Stimulated activated CD4-positive, alpha-beta T cell treated with anti-CD3 and anti-CD28 coated beads, TNF-alpha, amount 100 ng/mL, for 4 hours (primary cell): Measurements from ENCODE around the gene CFAP70.
A peak's percentile ranks its signal among the peaks of the same experiment; 100 is the strongest.

Experiments used
- DNase-seq, 3 experiments: peaks; one replicate each; pipeline ENCODE4 v3.0.0-alpha.2; 2020; ENCODE audit warnings: low read depth in 3 of 3

Gene CFAP70

DNA sequence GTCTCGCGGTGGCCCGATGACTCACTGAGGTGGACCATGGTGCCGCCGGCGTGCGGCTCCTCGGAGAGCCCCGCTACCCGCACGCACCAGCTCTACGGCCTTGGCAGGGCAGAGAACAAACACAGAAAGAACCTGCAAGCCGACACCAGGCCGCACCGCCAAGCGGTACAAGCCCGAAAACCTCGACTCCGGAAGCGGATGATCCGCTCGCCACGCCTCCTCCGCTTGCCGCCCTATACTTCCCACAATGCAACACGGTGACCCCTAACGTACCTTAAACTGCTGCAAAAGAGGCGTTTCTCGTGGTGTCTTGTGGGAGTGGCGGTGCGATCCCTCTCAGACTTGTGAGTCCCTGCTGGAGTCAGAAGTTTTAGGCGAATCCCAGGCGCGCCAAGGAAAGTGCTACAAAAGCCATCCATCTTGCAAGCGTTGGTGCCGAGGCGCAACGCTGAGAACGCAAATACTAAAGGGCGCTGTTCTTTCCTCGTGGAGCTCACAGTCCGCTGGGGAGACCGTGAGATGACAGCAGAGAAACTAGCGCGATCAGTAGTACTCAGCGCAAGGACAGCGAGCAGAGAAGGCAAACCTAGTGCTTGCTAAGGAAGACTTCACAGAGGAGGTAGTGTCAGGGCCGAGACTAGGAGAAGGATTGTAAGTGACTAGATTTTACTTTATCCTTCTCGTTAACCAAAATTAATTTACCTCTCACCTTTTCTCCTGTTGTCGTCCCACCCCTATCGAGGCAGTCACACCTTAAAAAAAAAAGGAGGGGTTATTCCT, 106.0 kb downstream of the CFAP70 start, which contains the start of gene MRPS16:
MRPS16 (minus strand) TSS at position 200 of the 780 bp plus-strand sequence; CDS start at position 38, 162 bp downstream.
- peak; percentile 76 to 86 (median 84) for DNase-seq

DNA sequence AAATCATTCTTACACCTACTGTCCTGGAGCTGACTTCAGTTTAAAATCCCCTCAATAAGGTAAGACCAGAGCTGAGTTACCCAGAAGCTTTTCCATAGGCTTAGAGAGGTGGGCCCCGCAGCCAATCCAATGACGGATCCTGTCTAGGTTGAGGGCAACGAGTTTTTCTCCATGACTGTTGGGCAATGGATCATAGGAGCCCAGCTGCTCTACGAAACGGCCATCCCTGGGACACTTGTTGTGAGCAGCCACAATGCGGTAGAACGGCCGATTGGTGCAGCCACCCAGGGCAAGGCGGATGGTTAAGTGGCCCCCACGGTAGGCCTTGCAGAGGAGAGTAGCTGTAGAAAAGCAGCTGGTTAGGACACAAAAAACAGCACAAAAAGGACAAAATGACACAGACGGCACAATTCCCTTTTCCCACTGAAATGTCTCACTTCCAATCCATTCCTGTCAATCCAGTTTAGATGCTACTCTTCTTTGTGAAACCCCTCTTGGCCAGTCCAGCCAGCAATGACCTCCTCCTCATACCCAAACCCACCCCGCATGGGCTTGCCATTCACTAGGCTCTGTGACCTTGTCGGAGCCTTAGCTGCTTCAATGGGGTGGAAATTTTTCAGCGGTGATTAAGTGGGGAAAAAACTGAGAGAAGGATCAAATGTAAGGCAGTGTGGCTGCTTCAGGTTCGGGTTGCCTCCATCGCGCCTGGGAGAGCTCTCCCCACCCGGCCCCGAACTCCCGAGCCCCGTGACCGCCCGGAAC, 106.8 kb downstream of the CFAP70 start:
- DNase-seq, result no peak

DNA sequence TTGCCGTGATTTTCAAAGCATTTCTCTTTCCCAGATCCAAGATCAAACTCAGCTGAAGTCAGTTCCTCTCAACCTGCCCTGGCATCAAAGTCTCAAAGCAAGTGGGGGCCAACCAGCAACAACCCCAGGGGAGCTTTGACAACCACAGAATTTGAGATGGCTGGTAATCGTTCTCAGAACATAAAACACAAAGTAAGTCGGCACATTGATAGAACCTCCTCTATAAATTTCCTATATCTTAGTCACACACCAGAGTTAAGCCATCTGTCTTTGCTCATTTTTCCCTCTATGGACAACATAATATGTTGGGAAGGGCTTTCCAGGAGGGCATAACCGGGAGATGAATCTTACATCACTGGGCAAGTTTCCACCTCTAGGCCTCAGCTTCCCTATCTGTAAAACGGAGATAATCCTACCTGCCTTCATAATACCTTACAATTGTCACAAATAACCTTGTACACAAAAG, 110.4 kb downstream of the CFAP70 start:
- DNase-seq, result no peak

DNA sequence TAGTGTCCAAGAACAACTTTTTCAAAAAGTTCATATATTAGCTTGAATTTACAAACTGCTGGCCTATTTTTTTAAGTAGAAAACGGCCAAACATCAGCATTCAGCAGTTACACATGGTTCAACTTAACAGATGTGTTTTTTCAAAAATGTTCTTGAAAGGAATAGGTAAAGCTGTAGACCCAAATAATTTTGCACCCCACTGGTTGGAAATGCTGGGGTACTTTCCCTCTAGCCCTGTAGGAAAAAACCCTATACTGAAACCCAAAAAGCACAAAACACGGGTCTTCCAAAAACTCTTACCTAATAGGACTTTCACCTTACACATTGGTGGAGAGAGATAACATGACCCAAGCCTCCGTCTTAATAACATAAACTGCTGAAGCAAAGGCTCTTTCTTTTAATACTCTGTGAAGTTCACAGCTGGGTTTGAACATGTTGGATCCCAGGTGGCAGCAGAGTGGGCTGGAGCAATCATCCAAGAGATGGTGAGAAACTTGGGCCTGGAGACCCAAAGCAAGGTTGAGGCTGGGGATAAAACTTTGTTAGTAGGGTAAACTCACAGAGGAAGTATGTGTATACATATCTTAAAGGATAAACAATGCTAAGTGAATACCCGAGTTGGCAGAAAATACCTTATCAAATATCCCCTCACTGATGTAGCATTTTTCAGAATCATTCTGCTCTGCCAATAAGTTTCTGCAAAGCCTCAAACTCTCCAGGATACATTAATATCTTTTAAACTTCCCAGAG, 111.0 kb downstream of the CFAP70 start:
- DNase-seq, result no peak

DNA sequence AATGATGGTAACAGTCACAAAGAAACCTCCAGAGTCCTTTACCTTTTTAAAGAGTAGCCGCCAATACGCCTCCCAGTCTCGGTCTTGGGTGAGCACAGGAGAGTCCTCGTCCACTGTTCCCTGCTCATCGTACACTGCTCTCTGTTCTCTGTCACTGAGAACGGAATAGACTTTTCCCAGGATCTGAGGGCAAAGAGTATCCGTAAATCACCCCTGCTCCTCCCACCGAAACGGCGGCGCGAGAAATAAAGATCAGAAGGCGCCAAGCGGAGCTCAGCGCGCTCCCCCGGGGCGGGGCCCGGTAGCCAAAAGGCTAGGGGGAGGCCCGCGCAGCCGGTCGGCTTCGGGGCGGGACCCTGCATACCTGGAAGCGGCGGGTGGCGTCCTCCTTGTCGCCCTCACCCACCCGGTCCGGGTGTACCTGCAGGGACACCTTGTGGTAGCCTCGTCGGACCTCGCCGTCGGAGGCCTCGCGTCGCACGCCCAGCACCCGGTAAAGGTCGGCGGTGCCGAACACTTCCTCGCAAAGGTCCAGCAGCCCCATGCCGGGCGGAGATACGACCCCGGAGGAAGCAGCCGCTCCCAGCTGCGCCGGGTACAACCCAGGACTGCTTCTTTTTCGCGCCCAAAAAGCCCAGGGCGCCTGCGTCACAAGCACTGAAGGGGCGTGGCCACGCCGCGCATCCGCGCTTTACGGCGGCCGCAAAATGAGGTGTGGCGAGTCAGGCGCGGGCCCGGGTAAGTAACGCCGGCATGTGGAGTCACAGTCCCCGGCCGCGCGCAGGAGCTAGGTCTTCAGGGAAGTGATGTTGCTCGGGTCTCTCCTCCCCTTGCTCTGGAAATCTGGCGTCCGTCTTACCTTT, 111.8 kb downstream of the CFAP70 start, which contains the start of gene DNAJC9:
DNAJC9 (minus strand) TSS at position 610 of the 863 bp plus-strand sequence; CDS start at position 544, 66 bp downstream.
- DNase-seq, result peak; percentile 92 to 98 (median 96)

DNA sequence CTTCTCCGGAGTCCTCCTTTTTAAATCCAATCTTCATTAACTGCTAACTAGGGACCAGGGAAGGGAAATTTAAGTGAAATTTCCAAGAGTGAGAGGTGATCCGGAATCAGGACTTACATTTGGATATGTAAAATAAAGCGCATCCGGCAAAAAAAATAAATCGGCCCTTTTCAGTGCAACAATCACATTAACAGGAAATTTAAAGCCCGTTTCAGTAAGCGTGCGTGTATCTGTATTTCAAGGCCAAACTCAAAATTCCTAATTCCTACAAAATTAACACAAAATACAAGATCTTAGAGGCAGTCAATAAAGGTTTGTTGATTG, 112.4 kb downstream of the CFAP70 start:
- no peak for DNase-seq

DNA sequence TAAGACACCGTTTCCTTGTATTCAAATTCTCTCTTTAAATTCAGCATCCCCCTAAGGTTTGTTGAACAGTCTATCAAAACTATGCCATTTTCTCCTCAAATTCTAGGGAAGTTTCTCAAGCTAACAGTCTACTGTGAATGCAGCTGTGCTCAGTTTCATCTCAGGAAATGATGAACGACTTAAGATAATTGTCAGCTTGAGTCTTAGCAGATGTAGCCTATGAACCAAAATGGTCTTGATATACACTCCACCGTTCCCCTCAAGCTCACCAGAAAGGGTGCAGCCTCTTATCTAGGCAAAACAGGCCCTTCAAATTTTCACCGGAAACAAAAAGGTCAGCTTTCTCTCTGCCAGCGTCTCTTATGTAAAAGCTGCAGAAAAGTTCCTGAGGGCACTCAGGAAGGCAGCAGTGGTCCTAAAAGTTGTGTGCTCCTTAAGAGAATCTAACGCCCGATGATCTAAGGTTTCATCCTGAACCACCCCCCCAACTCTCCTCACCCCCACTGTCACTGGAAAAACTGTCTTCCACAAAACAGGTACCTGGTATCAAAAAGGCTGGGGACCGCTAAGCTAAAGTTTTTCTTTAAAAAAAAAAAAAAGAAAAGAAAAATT, 113.7 kb downstream of the CFAP70 start:
- no peak for DNase-seq

DNA sequence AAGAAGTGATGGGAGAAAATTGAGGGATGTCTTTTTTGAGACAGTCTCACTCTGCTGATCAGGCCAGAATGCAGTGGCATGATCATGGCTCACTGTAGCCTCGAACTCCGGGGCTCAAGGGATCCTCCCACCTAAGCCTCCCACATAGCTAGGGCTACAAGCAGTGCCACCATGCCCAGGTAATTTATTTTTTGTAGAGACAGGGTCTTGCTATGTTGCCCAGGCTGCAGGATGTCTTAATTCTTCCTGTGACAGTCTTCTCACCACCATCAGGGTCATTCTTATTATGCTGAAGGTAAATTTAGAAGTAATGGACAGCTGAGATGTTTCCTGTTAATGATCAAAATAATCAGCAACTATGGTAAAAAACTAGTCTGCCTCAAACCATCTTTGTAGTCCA, 118.8 kb downstream of the CFAP70 start:
- no peak for DNase-seq

DNA sequence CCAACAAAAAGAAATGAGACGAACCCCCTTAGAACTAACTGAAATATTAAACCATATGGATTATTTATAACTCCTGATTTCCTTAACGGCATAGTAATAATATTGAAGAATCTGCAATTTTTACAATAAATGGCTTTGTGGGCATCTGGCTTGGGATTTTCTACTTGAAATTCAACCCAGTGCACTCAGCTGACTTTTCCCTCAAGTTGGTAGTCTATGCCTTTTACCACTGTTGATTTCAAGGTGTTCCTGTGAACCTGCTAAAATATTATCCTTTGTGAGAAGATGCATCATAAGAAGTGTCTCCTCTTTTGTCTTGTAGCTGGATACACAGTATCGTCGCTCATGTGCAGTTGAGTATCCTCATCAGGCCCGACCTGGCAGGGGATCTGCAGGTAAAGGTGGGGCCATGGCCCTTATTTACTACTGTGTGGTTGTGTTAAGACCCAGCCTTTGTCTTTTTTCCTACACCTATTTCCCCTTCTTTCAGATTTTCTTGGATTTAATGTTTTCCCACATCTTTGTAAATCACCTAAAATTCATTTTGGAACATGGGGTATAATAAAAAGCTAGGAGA, 119.6 kb downstream of the CFAP70 start:
- DNase-seq, result no peak

DNA sequence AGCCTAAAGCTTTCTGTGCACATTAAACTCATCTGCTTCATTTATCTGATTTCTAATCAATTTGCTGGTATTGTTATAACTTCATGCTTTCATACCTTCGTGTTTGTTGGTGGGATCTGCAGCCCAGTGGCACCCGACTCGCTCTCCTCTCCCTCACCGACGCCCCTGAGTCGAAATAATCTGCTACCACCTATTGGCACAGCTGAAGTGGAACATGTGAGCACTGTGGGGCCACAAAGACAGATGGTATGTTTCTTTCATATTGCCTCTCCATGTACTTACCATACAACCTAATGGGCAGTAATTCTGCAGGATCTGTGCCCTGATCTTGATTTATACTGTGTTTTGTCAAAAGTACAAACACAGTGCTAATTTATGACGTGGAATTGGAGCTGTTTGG, 124.0 kb downstream of the CFAP70 start:
- DNase-seq, result no peak

DNA sequence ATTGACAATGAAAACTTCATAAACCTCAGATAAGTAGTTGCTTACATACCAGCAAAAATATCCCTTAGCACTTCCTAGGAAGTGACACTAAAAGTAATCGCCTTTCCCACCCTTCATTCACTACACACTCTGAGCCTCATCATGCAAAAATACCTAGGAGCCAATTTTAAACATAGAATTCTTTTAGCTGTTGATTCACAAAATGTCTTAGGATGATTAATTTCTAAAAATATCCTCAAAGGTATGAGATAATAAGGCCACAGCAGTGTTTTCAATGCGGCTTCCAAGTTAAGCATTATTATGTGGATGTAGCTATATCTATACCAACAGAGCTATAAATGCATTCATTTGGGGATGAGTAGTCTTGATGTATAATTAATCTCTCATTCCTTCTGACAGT, 124.8 kb downstream of the CFAP70 start:
- DNase-seq, result no peak

DNA sequence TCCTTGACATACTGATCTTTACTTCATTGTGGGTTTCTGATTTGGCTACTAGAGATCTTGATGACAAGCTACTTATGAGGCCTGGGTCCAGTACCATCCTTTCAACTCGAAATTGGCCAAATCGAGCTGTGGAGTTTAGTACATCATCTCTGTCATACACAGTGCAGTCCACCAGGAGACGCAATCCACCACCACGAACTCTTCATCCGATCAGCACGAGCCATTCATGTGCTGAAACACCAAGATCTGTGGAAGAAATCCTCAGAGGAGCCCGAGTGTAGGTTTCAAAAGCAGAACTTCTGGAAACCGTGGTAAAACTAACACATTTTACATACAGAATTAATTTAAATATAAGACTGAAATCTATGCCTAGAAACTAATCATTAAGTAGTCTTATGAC, 125.8 kb downstream of the CFAP70 start:
- DNase-seq, result no peak

DNA sequence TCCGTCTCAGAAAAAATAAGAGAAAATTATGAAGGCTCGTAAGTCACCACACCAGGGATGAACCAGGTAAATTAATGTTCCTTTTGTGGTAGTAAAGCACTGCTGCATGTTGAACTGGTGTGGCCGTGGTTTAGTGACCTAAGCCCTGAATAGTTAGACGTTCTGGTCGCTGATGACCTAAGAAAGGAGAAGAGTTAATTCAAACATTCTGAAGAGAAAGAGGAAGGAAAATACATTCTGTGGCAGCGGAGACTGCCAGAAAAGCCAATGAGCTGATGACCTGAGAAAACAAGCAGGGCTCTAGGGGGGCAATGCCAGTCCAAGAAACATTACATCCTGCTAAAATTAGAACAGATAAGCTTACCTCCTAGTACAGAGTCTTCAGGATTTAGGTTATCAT, 129.1 kb downstream of the CFAP70 start:
- DNase-seq, result no peak

DNA sequence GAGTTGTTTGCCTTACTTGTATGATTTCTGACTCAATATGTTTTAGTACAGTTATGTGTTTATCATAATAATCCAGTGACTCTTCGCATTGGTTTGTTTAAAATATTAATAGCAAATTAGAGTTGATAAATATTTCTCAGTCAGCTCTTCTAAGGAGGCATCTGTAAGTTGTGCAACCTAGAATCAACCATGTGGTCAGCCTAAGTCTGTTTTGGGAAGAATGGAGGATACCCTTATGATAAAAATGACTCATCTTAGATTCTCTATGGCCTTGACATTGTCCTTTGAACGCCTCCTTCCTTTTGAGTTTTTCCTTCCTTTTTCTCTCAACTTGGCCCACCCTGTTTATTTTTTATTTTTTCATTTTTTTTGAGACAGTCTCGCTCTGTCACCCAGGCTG, 130.4 kb downstream of the CFAP70 start:
- DNase-seq, result no peak

DNA sequence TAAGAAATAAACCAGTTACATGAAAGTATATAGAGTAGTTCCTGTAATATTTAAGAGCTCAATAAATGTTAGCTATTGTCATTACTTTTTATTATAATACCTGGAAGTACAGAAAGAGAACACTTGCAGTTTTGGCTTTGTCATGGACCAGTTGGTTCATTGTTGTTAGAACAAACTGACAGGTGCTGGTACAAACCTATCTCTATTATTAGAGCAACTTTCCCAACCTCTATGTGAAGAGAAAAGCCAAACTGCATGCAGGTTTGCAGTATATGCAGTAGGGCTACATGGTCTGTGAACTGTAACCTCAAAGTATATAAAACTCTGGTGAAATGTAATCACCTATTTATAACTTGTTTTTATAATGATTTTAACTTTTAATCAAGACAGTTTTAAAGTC, 132.0 kb downstream of the CFAP70 start:
- DNase-seq, result no peak

DNA sequence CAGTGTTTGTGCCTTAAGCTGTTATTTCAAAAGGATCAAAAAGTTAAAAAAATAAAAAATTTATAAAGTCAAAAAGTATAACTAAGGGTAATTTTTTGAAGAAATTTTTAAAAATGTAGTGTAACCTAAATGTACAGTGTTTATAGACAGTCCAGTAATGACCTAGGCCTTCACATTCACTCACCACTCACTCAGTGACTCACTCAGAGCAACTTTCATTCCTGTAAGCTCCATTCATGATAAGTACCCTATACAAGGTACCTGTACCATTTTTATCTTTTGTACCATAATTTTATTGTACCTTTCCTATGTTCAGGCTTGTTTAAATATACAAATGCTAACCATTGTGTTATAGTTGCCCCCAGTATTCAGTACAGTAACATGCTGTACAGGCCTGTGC, 133.1 kb downstream of the CFAP70 start:
- no peak for DNase-seq

DNA sequence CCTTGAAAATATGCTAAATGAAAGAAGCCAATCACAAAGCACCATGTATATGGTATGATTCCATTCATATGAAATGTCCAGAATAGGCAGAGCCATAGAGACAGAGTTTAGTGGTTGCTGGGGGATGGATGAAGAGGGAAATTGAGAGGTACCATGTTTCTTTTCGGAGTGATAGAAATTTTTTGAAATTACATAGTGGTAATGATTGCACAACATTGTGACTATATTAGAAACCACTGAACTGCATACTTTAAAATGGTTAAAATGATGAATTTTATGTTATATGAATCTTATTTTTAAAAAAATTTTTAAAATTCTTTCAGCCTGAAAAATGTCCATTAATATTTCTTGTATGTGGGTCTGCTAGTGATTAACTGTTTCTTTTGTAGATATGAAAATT, 137.7 kb downstream of the CFAP70 start:
- no peak for DNase-seq

DNA sequence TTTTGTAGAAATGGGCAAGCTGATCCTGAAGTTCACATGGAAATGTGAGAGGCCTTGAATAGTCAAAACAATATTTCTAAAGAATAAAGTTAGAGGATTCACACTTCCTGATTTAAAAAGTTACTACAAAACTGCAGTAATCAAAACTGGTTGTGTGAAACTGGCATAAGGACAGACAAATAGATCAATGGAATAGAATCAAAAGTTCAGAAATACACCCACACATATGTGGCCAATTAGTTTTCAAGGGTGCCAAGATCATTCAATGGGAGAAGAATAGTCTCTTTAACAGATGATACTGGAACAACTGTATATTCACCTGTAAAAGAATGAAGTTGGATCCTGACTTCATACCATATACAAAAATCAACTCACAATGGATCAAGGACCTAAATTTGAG, 139.3 kb downstream of the CFAP70 start:
- no peak for DNase-seq

DNA sequence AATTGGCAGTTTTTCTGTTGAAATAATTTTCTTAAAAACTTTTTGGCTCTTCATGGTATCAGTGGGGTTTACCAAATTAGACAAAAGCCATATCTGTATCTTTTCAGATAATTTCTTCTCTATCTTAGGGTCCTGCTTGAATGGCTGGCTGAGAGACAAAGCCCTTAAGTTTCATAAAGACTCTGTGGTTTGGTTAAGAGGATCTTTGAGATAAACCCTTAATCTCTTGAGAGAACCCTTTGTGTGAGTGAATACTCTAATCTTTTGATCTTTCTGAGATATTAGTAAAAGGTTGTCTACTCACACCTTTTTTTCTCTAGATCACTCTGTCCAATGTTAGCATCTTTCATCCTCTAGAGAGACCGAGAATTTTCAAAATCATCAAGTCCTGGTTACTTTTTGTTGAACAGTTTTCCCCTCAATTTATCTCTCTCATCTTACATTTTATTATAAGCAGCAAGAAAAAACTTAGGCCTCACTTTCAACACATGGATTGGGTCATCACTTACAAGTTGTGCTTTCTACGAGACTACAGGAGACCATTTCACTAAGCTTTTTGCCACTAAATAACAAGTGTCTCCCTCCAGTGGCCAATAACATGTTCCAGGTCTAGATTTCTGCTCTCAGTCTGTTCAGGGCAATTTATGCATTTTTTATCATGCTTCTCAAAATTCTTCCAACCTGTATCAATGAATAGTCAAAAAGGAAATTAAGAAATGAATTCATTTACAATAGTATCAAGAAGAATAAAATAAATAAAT, 140.1 kb downstream of the CFAP70 start:
- no peak for DNase-seq

DNA sequence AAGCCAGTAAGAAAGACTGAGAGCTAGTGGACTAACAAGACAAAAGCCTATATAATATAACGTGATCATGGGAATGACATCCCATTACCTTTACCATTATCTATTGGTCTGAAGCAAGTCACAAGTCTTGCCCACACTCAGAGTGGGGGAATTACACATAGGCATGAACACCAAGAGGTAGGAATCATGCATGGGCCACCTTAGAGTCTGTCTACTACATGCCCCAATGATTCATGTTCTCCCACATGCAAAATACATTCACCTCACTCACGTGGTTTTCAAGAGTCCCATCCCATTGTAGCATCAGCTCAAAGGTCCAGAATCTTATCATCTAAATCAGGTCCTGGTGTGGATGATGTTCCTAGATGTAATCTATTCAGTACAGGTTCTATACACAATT, 141.0 kb downstream of the CFAP70 start:
- DNase-seq, result no peak
